Measurements from ENCODE around the gene CFD. TPM values are rescaled to one million over a fixed set of nuclear protein-coding genes. Genes with fewer than 3 reads are reported as not detected.
A peak's percentile ranks its signal among the peaks of the same experiment; 100 is the strongest.

CFD gene
- total RNA-seq, 6 donors from 2014 or later = 101 to 393 (median 259) TPM

GRCh38 chr19:869245-870177, 10.0 kb downstream of the CFD start:
- Histone ChIP-seq H3K4me3 (no peak overlapping the region), H3K27me3 (no peaks in the 10 kb centered on the region), H3K36me3 (peaks cover 0 to 61% (median 42%) of the 10 kb centered on the region in 4 donors), H3K4me1 (peaks cover 9 to 21% (median 15%) of the 10 kb centered on the region in 4 donors), H3K27ac (peak overlapping the region; percentile 60 to 83 (median 72)), H3K9me3 (no peaks in the 10 kb centered on the region)
- WGBS, 2 donors = 75 to 83% methylated on average over 23 to 25 of the region's 29 CpGs
- ATAC-seq (ENCODE audit: low FRiP score in 2 of 2) (peak; percentile 47 to 73), DNase-seq (peak; percentile 42 to 89)
- TF ChIP-seq POLR2A (IDR thresholded peaks at IDR 0.05) (no peak), POLR2AphosphoS5 (IDR thresholded peaks at IDR 0.05) (peak in 1 of 2 donors; percentile 64), EP300 (IDR thresholded peaks at IDR 0.05) (no peak), CTCF (IDR thresholded peaks at IDR 0.05) (no peak)

GRCh38 chr19:870314-870713, 10.8 kb downstream of the CFD start:
- Histone ChIP-seq H3K9me3 (no peaks in the 10 kb centered on the region), H3K36me3 (peaks cover 0 to 69% (median 46%) of the 10 kb centered on the region in 4 donors), H3K27ac (peak overlapping the region; percentile 29 to 83 (median 72)), H3K27me3 (no peaks in the 10 kb centered on the region), H3K4me3 (no peak overlapping the region), H3K4me1 (peaks cover 9 to 21% (median 15%) of the 10 kb centered on the region in 4 donors)
- DNase-seq (no peak), ATAC-seq (ENCODE audit: low FRiP score in 2 of 2) (no peak)
- WGBS, 2 donors = 87 to 94% methylated on average over 7 to 8 of the region's 8 CpGs
- TF ChIP-seq POLR2A (IDR thresholded peaks at IDR 0.05) (no peak), POLR2AphosphoS5 (IDR thresholded peaks at IDR 0.05) (no peak), CTCF (IDR thresholded peaks at IDR 0.05) (no peak), EP300 (IDR thresholded peaks at IDR 0.05) (no peak)

GRCh38 chr19:870963-871401, 11.5 kb downstream of the CFD start:
- no peaks in the 10 kb centered on the region for H3K27me3 ChIP-seq
- no peaks in the 10 kb centered on the region for H3K9me3 ChIP-seq
- H3K4me1 ChIP-seq = peaks cover 9 to 21% (median 15%) of the 10 kb centered on the region in 4 donors
- ATAC-seq (ENCODE audit: low FRiP score in 2 of 2) (no peak), DNase-seq (peak in 1 of 2 donors; percentile 91)
- no peak overlapping the region for H3K4me3 ChIP-seq
- peaks cover 0 to 75% (median 52%) of the 10 kb centered on the region in 4 donors for H3K36me3 ChIP-seq
- 62 to 85% methylated on average over 12 to 24 of the region's 28 CpGs for WGBS, 2 donors
- TF ChIP-seq POLR2A (IDR thresholded peaks at IDR 0.05) (no peak), POLR2AphosphoS5 (IDR thresholded peaks at IDR 0.05) (peak; percentile 65 to 70)
- H3K27ac ChIP-seq = peak overlapping the region in 2 of 4 donors; percentile 35 to 83

- 84 to 93% methylated on average over 13 to 21 of the region's 33 CpGs for WGBS, 2 donors
- Histone ChIP-seq H3K36me3 (peaks cover 0 to 82% (median 55%) of the 10 kb centered on the region in 4 donors), H3K9me3 (no peaks in the 10 kb centered on the region), H3K27ac (peak overlapping the region in 3 of 4 donors; percentile 35 to 83 (median 83)), H3K4me3 (no peak overlapping the region), H3K27me3 (no peaks in the 10 kb centered on the region), H3K4me1 (peaks cover 9 to 21% (median 15%) of the 10 kb centered on the region in 4 donors)
- DNase-seq = no peak
- no peak for ATAC-seq (ENCODE audit: low FRiP score in 2 of 2)
- TF ChIP-seq POLR2A (IDR thresholded peaks at IDR 0.05) = no peak
Measured at GRCh38 chr19:871446-872265, 12.2 kb downstream of the CFD start.

- ATAC-seq (ENCODE audit: low FRiP score in 2 of 2) (peak; percentile 69 to 76), DNase-seq (peak; percentile 48 to 86)
- Histone ChIP-seq H3K4me1 (peaks cover 9 to 21% (median 15%) of the 10 kb centered on the region in 4 donors), H3K27me3 (no peaks in the 10 kb centered on the region), H3K9me3 (no peaks in the 10 kb centered on the region), H3K4me3 (peak overlapping the region in 1 of 4 donors; percentile 36), H3K27ac (peak overlapping the region; percentile 32 to 83 (median 55)), H3K36me3 (peaks cover 5 to 87% (median 57%) of the 10 kb centered on the region in 4 donors)
- TF ChIP-seq POLR2AphosphoS5 (IDR thresholded peaks at IDR 0.05) (no peak), CTCF (IDR thresholded peaks at IDR 0.05) (no peak), EP300 (IDR thresholded peaks at IDR 0.05) (no peak), POLR2A (IDR thresholded peaks at IDR 0.05) (no peak)
- 70 to 76% methylated on average over 17 to 26 of the region's 27 CpGs for WGBS, 2 donors
Measured at GRCh38 chr19:872266-872951, 12.9 kb downstream of the CFD start.
